Liver (tissue), 9 donors: ENCODE data around the gene DOCK8. TPM values are rescaled to one million over a fixed set of nuclear protein-coding genes. Genes with fewer than 3 reads are reported as not detected.

Experiments used
- DNase-seq: peaks from one replicate; pipeline ENCODE4 v3.0.0-alpha.2; 2017; ENCODE audit warnings: low spot score
- H3K27ac ChIP-seq, 2 donors: one replicate each; pipeline ENCODE4 v1.7.0; 2013; ENCODE audit warnings: inconsistent platforms in 2 of 2, low read length in 2 of 2, control low read depth in 1 of 2, low read depth in 1 of 2, mild to moderate bottlenecking in 1 of 2
- H3K27me3 ChIP-seq, 4 donors: one replicate each; pipeline versions ENCODE4 v1.6.1 to v1.7.0; 2013; ENCODE audit warnings: low read length in 3 of 4, inconsistent platforms in 1 of 4, mild to moderate bottlenecking in 1 of 4, moderate library complexity in 1 of 4; ENCODE audit not compliant: control insufficient read depth in 4 of 4, insufficient read depth in 4 of 4
- H3K36me3 ChIP-seq, 4 donors: one replicate each; pipeline versions ENCODE4 v1.6.1 to v1.7.0; 2013; ENCODE audit warnings: low read length in 3 of 4, mild to moderate bottlenecking in 3 of 4, low read depth in 1 of 4, moderate library complexity in 1 of 4; ENCODE audit not compliant: control insufficient read depth in 4 of 4, insufficient read depth in 3 of 4
- H3K4me1 ChIP-seq, 4 donors: one replicate each; pipeline versions ENCODE4 v1.6.1 to v1.7.0; 2013; ENCODE audit warnings: low read length in 3 of 4, mild to moderate bottlenecking in 3 of 4, moderate library complexity in 1 of 4; ENCODE audit not compliant: control insufficient read depth in 4 of 4, insufficient read depth in 4 of 4
- H3K4me3 ChIP-seq, 3 donors: one replicate each; pipeline versions ENCODE4 v1.6.1 to v1.7.0; 2013; ENCODE audit warnings: low read length in 3 of 3, control low read depth in 1 of 3, low read depth in 1 of 3, mild to moderate bottlenecking in 1 of 3
- H3K9ac ChIP-seq, 2 donors: one replicate each; pipeline ENCODE4 v1.7.0; 2013; ENCODE audit warnings: low read length in 2 of 2, mild to moderate bottlenecking in 2 of 2, moderate library complexity in 2 of 2, control low read depth in 1 of 2, low read depth in 1 of 2
- H3K9me3 ChIP-seq, 4 donors: one replicate each; pipeline versions ENCODE4 v1.6.1 to v1.7.0; 2013; ENCODE audit warnings: low read length in 3 of 4; ENCODE audit not compliant: control insufficient read depth in 4 of 4
- EGR1 ChIP-seq, 2 donors: IDR thresholded peaks; 2 replicates each; pipeline ENCODE4 v1.6.1; 2016 to 2018; ENCODE audit warnings: antibody characterized with exemption in 2 of 2, low read depth in 2 of 2
- FOXA2 ChIP-seq: IDR thresholded peaks from 2 replicates; pipeline ENCODE4 v1.6.1; 2016; ENCODE audit warnings: antibody characterized with exemption
- HNF4A ChIP-seq, 2 donors: conservative IDR thresholded peaks; 2 replicates each; pipeline ENCODE4 v1.6.1; 2016; ENCODE audit warnings: antibody characterized with exemption in 2 of 2, mild to moderate bottlenecking in 2 of 2
- HNF4G ChIP-seq: IDR thresholded peaks from 2 replicates; pipeline ENCODE4 v1.6.1; 2016; ENCODE audit warnings: antibody characterized with exemption
- JUND ChIP-seq, 2 donors: IDR thresholded peaks; 2 replicates each; pipeline ENCODE4 v1.6.1; 2016; ENCODE audit warnings: antibody characterized with exemption in 2 of 2
- MAX ChIP-seq: IDR thresholded peaks from 2 replicates; pipeline ENCODE4 v1.6.1; 2016; ENCODE audit warnings: antibody characterized with exemption
- NR2F2 ChIP-seq: IDR thresholded peaks from 2 replicates; pipeline ENCODE4 v1.6.1; 2016; ENCODE audit warnings: antibody characterized with exemption
- RAD21 ChIP-seq, 2 donors: IDR thresholded peaks; 2 replicates each; pipeline ENCODE4 v1.6.1; 2016; ENCODE audit warnings: antibody characterized with exemption in 2 of 2, mild to moderate bottlenecking in 2 of 2
- REST ChIP-seq: IDR thresholded peaks from 2 replicates; pipeline ENCODE4 v1.6.1; 2016; ENCODE audit warnings: antibody characterized with exemption, mild to moderate bottlenecking
- RXRA ChIP-seq, 2 donors: IDR thresholded peaks; 2 replicates each; pipeline ENCODE4 v1.6.1; 2017 to 2018; ENCODE audit warnings: antibody characterized with exemption in 2 of 2, mild to moderate bottlenecking in 1 of 2
- SP1 ChIP-seq: IDR thresholded peaks from 2 replicates; pipeline ENCODE4 v1.6.1; 2018; ENCODE audit warnings: antibody characterized with exemption, mild to moderate bottlenecking
- TAF1 ChIP-seq: conservative IDR thresholded peaks from 2 replicates; pipeline ENCODE4 v1.6.1; 2016; ENCODE audit warnings: antibody characterized with exemption, mild to moderate bottlenecking
- YY1 ChIP-seq: IDR thresholded peaks from 2 replicates; pipeline ENCODE4 v1.6.1; 2016; ENCODE audit warnings: antibody characterized with exemption, mild to moderate bottlenecking
- WGBS: extraction: QIAGEN DNeasy Blood & Tissue Kit; methylation state at CpG from one replicate; pipeline ENCODE4 v1.1.7; 2013; 5-methylcytosine and 5-hydroxymethylcytosine counted together
- polyA plus RNA-seq, 2 donors: library from polyadenylated mRNA; stranded (reverse) in 1 of 2; unstranded in 1 of 2; fragments of 200-250 nt in 1 of 2; fragments of >200 nt in 1 of 2; fragmentation: Nextera tagmentation in 1 of 2; extraction: Ambion mirVana in 1 of 2; gene quantifications; one replicate each; pipeline versions ENCODE4 v1.2.1 to v1.2.3, GENCODE V29; 2013 to 2015
- total RNA-seq, 2 donors: library from RNA; depleted of rRNA; stranded (reverse); fragments of >200 nt; gene quantifications; one replicate each; pipeline ENCODE4 v1.2.3, GENCODE V29; 2014
- TF ChIP-seq, protein P1 (sequence below): IDR thresholded peaks from 2 replicates; pipeline ENCODE4 v1.6.1; 2016; ENCODE audit warnings: antibody characterized with exemption
- TF ChIP-seq, protein P2 (sequence below): fragments of 150-350 bp; IDR thresholded peaks from 2 replicates; pipeline ENCODE4 v1.5.1; 2017; ENCODE audit warnings: improper control_type of control experiment, low read depth, low read length; ENCODE audit not compliant: missing input control
- donor health status: healthy.
- donor health status: healthy.
- donor health status: healthy.
- donor health status: healthy.
- donor health status: healthy.

DOCK8 gene
- total and polyA plus RNA-seq, 4 donors = 3.8 to 22.6 (median 7.4) TPM

DNA sequence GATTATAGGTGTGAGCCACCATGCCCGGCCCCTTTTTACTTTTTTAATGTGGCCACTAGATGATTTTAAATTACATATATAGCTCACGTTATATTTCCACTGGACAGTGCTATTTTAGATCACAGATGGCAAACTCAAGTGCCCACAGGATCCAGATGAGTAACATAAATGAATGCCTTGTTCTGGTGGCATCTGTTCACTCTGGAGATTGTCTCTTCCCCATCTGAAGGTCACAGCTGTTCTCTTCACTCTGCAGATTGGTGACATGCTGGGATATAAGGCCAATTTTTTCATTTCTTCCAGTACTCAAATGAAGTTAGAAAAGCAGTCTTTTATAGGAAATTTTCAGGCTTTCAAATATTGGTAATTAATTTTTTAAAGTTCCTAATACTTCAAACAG is 160.1 kb downstream of the DOCK8 start:
- TF ChIP-seq RAD21 (IDR thresholded peaks at IDR 0.05) (no peak), EGR1 (IDR thresholded peaks at IDR 0.05; ENCODE audit: low read depth in 2 of 2) (no peak), HNF4A (conservative IDR thresholded peaks at IDR 0.05) (no peak), SP1 (no peak), RXRA (IDR thresholded peaks at IDR 0.05) (no peak), HNF4G (no peak), NR2F2 (no peak), MAX (no peak), REST (no peak), FOXA2 (no peak), TAF1 (no peak), JUND (IDR thresholded peaks at IDR 0.05) (no peak)
- TF ChIP-seq, protein P1, sequence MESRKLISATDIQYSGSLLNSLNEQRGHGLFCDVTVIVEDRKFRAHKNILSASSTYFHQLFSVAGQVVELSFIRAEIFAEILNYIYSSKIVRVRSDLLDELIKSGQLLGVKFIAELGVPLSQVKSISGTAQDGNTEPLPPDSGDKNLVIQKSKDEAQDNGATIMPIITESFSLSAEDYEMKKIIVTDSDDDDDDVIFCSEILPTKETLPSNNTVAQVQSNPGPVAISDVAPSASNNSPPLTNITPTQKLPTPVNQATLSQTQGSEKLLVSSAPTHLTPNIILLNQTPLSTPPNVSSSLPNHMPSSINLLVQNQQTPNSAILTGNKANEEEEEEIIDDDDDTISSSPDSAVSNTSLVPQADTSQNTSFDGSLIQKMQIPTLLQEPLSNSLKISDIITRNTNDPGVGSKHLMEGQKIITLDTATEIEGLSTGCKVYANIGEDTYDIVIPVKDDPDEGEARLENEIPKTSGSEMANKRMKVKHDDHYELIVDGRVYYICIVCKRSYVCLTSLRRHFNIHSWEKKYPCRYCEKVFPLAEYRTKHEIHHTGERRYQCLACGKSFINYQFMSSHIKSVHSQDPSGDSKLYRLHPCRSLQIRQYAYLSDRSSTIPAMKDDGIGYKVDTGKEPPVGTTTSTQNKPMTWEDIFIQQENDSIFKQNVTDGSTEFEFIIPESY = no peak
- TF ChIP-seq, protein P2, sequence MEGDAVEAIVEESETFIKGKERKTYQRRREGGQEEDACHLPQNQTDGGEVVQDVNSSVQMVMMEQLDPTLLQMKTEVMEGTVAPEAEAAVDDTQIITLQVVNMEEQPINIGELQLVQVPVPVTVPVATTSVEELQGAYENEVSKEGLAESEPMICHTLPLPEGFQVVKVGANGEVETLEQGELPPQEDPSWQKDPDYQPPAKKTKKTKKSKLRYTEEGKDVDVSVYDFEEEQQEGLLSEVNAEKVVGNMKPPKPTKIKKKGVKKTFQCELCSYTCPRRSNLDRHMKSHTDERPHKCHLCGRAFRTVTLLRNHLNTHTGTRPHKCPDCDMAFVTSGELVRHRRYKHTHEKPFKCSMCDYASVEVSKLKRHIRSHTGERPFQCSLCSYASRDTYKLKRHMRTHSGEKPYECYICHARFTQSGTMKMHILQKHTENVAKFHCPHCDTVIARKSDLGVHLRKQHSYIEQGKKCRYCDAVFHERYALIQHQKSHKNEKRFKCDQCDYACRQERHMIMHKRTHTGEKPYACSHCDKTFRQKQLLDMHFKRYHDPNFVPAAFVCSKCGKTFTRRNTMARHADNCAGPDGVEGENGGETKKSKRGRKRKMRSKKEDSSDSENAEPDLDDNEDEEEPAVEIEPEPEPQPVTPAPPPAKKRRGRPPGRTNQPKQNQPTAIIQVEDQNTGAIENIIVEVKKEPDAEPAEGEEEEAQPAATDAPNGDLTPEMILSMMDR = no peak
- 96% methylated on average over 2 of the region's 2 CpGs for WGBS
- peaks cover under 1 to 17% (median 6%) of the 10 kb centered on the region in 4 donors for H3K36me3 ChIP-seq

DNA sequence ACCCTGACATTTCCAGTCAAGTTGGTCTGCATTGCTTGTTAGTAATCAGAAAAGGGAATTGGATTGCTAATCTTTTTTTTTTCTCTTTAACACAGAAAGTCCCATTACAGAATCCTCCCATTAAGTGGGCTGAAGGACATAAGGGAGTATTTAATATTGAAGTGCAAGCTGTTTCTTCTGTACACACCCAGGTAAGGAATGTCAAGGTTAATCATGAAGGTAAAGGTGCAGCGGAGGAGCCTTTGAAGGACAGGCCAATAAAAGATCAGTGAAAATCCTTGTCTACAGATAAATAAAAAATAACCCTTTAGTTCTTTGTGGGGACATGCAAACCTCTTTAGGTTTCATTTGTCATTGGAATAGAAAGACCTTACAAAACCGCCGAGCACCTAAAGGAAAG is 161.4 kb downstream of the DOCK8 start:
- H3K36me3 ChIP-seq = peaks cover 0 to 18% (median 6%) of the 10 kb centered on the region in 4 donors

More for the DNA sequence above, 160.1 kb downstream of the DOCK8 start:
- Histone ChIP-seq H3K27ac (no peak overlapping the region), H3K27me3 (peaks cover 0 to 8% (median 0%) of the 10 kb centered on the region in 4 donors), H3K4me1 (no peaks in the 10 kb centered on the region), H3K9me3 (no peaks in the 10 kb centered on the region), H3K9ac (no peak overlapping the region), H3K4me3 (no peak overlapping the region)
- DNase-seq = no peak

More for the DNA sequence above, 161.4 kb downstream of the DOCK8 start:
- H3K9me3 ChIP-seq = no peaks in the 10 kb centered on the region
- H3K9ac ChIP-seq = no peak overlapping the region
- TF ChIP-seq EGR1 (IDR thresholded peaks at IDR 0.05; ENCODE audit: low read depth in 2 of 2) = no peak
- no peak for TF ChIP-seq NR2F2
- no peak for TF ChIP-seq RXRA (IDR thresholded peaks at IDR 0.05)
- TF ChIP-seq HNF4A (conservative IDR thresholded peaks at IDR 0.05) = no peak
- no peak for TF ChIP-seq YY1
- DNase-seq = no peak
- H3K27me3 ChIP-seq = peaks cover 0 to 8% (median 0%) of the 10 kb centered on the region in 4 donors
- 92% methylated on average over 3 of the region's 3 CpGs for WGBS
- H3K4me3 ChIP-seq = no peak overlapping the region
- H3K4me1 ChIP-seq = no peaks in the 10 kb centered on the region
- H3K27ac ChIP-seq = no peak overlapping the region
